Measurements from ENCODE around the gene COMMD8.
"Not testable (repeated sequence)": the region's sequence is repeated elsewhere in the genome, so short reads cannot be mapped to it uniquely, and the experiment has no call there.

Gene COMMD8

DNA sequence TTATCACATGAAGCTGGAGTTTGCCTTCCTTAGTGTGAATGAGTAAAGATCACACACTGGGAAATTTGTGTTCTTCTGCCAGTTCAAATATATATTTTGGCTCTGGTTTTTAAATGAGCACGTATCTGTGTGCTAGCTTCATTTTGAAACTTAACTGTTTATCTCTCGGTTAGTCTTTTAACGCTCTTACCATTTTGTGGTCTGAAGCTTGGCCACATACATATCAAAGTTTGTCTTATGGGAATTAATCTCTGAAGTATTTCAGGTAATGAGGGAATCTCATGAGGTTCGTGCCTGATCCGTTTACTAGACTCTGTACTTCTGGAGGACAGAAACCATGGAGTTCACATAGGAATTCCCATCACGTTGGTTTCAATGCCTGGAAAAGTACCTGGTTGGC lies 35.4 kb upstream of the COMMD8 start:
- Histone ChIP-seq H3K9me3 (no peaks in the 10 kb centered on the region), H3K36me3 (no peaks in the 10 kb centered on the region), H3K4me1 (no peaks in the 10 kb centered on the region), H3K4me3 (ENCODE audit: low read depth, low read length) (no peak overlapping the region), H3K27me3 (no peaks in the 10 kb centered on the region)
- TF ChIP-seq, protein P1, sequence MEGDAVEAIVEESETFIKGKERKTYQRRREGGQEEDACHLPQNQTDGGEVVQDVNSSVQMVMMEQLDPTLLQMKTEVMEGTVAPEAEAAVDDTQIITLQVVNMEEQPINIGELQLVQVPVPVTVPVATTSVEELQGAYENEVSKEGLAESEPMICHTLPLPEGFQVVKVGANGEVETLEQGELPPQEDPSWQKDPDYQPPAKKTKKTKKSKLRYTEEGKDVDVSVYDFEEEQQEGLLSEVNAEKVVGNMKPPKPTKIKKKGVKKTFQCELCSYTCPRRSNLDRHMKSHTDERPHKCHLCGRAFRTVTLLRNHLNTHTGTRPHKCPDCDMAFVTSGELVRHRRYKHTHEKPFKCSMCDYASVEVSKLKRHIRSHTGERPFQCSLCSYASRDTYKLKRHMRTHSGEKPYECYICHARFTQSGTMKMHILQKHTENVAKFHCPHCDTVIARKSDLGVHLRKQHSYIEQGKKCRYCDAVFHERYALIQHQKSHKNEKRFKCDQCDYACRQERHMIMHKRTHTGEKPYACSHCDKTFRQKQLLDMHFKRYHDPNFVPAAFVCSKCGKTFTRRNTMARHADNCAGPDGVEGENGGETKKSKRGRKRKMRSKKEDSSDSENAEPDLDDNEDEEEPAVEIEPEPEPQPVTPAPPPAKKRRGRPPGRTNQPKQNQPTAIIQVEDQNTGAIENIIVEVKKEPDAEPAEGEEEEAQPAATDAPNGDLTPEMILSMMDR (IDR thresholded peaks at IDR 0.05; ENCODE audit: low read depth, low read length), result no peak
- no peak for DNase-seq

DNA sequence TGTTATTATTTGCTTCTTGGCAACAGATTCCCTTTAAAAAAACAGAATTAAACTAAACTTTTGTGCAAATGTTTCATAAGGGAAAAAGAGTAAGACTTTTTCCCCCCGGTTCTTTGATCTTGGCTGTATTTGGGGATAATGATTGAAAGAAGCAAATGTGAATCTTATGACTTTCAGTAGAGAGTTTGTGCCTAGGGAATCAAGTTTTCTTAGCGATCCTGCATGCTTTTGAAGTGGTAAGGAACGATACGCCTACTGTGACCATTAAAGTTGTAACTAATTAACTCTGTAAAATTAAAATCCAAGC lies 30.6 kb upstream of the COMMD8 start:
- TF ChIP-seq, protein P1 (IDR thresholded peaks at IDR 0.05; ENCODE audit: low read depth, low read length), result no peak
- H3K9me3 ChIP-seq, result no peaks in the 10 kb centered on the region
- no peak overlapping the region for H3K4me3 ChIP-seq (ENCODE audit: low read depth, low read length)
- H3K36me3 ChIP-seq, result no peaks in the 10 kb centered on the region; the same call in 1 of the 2 replicates
- no peak for DNase-seq
- no peaks in the 10 kb centered on the region for H3K27me3 ChIP-seq
- H3K4me1 ChIP-seq, result peaks cover 6% of the 10 kb centered on the region

DNA sequence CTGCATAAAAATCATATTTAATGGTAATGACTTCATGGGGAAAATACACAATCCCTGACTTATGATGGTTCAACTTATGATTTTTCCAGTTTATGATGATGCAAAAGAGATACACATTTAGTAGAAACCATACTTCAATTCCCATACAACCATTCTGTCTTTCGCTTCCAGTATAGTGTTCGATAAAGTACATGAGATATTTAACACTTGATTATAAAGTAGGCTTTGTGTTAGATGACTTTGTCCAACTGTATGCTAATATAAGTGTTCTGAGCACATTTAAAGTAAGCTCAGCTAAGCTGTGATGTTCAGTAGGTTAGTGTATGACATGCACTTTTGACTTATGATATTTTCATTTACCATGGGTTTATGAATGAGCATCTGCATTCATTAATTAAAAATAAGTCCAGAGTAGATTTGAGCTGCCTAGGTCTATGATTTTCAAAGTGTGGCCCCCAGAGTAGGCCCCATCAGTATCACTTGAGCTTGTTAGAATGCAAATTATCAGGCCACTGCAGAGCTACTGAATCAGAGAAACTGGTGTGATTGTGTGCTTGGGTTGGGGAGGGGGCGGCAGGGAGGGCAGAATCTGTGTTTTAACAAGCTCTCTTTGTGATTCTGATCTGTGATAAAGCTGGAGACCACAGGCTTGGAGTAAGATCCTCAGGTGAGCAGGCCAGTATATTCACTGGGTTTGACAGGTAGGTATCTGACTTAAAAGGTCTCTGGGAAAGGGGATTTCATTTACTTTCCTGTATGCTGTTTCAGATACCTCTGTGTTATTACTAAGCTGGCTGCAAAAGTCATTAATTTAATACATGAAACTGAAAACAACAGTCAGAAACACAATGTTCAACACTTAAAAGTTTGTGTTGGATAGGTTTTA lies 30.0 kb upstream of the COMMD8 start:
- Histone ChIP-seq H3K9me3 (no peaks in the 10 kb centered on the region), H3K4me1 (peaks cover 6% of the 10 kb centered on the region), H3K27me3 (no peaks in the 10 kb centered on the region), H3K36me3 (no peaks in the 10 kb centered on the region; the same call in 1 of the 2 replicates), H3K4me3 (ENCODE audit: low read depth, low read length) (no peak overlapping the region)
- TF ChIP-seq, protein P1 (IDR thresholded peaks at IDR 0.05; ENCODE audit: low read depth, low read length), result no peak
- no peak for DNase-seq

DNA sequence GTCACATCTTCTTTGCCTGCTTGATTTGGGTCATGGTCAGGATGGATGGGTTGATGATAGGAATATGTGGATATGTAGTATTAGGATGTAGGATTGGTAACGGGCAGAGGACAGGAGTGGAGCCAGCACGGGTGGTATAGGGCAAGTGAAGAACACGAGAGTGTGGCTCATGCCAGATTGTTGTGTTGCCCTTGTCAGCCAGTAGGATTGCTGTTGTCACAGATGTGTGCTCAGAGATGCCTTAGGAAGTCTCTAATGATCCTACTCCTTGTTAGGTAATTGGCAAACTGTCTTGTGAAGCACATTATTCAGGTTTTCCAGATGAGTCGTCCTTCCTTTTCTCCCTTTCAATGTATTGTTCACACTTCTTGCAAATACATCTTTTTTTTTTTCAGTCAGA lies 27.0 kb upstream of the COMMD8 start:
- peaks cover 6% of the 10 kb centered on the region for H3K4me1 ChIP-seq
- H3K27me3 ChIP-seq, result no peaks in the 10 kb centered on the region
- no peak overlapping the region for H3K4me3 ChIP-seq (ENCODE audit: low read depth, low read length)
- peak; percentile 51 for DNase-seq
- TF ChIP-seq, protein P1 (IDR thresholded peaks at IDR 0.05; ENCODE audit: low read depth, low read length), result peak; percentile 87
- H3K36me3 ChIP-seq, result no peaks in the 10 kb centered on the region; the same call in 1 of the 2 replicates
- H3K9me3 ChIP-seq, result no peaks in the 10 kb centered on the region

DNA sequence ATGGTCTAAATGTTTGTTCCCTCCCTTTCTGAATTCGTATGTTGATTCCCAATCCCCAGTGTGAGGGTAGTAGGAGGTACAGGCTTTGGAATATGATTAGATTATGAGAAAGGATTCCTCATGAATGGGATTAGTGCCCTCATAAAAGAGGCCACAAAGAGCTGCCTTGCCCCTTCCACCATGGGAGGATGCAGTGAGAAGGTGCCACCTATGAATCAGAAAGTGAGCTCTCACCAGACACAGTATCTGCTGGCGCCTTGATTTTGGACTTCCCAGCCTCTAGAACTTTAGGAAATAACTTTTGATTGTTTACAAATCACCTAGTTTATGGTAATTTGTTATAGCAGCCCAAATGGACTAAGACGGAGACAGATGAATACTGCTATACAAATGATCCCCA lies 25.2 kb upstream of the COMMD8 start:
- TF ChIP-seq, protein P1 (IDR thresholded peaks at IDR 0.05; ENCODE audit: low read depth, low read length), result no peak
- no peaks in the 10 kb centered on the region; the same call in 1 of the 2 replicates for H3K36me3 ChIP-seq
- H3K4me3 ChIP-seq (ENCODE audit: low read depth, low read length), result no peak overlapping the region
- peaks cover 9% of the 10 kb centered on the region for H3K4me1 ChIP-seq
- H3K9me3 ChIP-seq, result no peaks in the 10 kb centered on the region
- H3K27me3 ChIP-seq, result no peaks in the 10 kb centered on the region
- no peak for DNase-seq

DNA sequence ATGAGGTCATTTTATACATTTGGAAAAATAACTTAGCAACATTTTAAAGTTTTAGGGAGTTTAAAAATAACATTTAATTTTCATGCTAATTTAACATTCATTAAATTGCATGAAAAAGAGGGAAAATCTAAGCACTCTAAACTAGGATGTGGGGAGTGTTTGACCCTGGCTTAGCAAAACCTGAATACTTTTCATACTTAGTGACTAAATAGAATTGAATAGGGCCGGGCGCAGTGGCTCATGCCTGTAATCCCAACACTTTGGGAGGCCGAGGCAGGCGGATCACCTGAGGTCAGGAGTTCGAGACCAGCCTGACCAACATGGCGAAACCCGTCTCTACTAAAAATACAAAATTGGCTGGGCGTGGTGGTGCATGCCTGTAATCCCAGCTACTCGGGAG lies 23.2 kb upstream of the COMMD8 start:
- not testable (repeated sequence) for H3K27me3 ChIP-seq, H3K4me1 ChIP-seq, H3K36me3 ChIP-seq, DNase-seq, H3K9me3 ChIP-seq
- H3K4me3 ChIP-seq (ENCODE audit: low read depth, low read length), result peak overlapping the region; percentile 86

Data from BE2C (cell line).